ENCODE results near the gene TMEM179.
"Not testable (repeated sequence)": the region's sequence is repeated elsewhere in the genome, so short reads cannot be mapped to it uniquely, and the experiment has no call there.

The TMEM179 gene

GRCh38 chr14:104636846-104637545, 32.4 kb upstream of the TMEM179 start:
- DNase-seq, result not testable (repeated sequence)

- no peak for DNase-seq
Measured at GRCh38 chr14:104636131-104636530, 31.6 kb upstream of the TMEM179 start.

- DNase-seq, result no peak
Measured at GRCh38 chr14:104635717-104636116, 31.1 kb upstream of the TMEM179 start.

GRCh38 chr14:104634886-104635570, 30.5 kb upstream of the TMEM179 start:
- no peak for DNase-seq

- DNase-seq, result no peak
Measured at GRCh38 chr14:104634138-104634760, 29.7 kb upstream of the TMEM179 start.

- no peak for DNase-seq
Measured at GRCh38 chr14:104633276-104634137, 28.9 kb upstream of the TMEM179 start.

- no peak for DNase-seq
Measured at GRCh38 chr14:104632781-104633180, 28.2 kb upstream of the TMEM179 start.

- no peak for DNase-seq
Measured at GRCh38 chr14:104624939-104625338, 20.4 kb upstream of the TMEM179 start.

GRCh38 chr14:104614126-104614812, 9.7 kb upstream of the TMEM179 start:
- no peak for DNase-seq

GRCh38 chr14:104611881-104612280, 7.3 kb upstream of the TMEM179 start:
- no peak for DNase-seq

- DNase-seq, result no peak
Measured at GRCh38 chr14:104610749-104611310, 6.3 kb upstream of the TMEM179 start.

- no peak for DNase-seq
Measured at GRCh38 chr14:104609666-104610065, 5.1 kb upstream of the TMEM179 start.

GRCh38 chr14:104603711-104604401, 716 bp downstream of the TMEM179 start:
- no peak for DNase-seq

- DNase-seq, result no peak
Measured at GRCh38 chr14:104602933-104603325, 1.6 kb downstream of the TMEM179 start.

GRCh38 chr14:104602315-104602932, 2.1 kb downstream of the TMEM179 start:
- no peak for DNase-seq

GRCh38 chr14:104601786-104602185, 2.8 kb downstream of the TMEM179 start:
- DNase-seq, result no peak

GRCh38 chr14:104600805-104601204, 3.8 kb downstream of the TMEM179 start:
- DNase-seq, result no peak

GRCh38 chr14:104600141-104600643, 4.4 kb downstream of the TMEM179 start:
- no peak for DNase-seq

- DNase-seq, result no peak
Measured at GRCh38 chr14:104599446-104599845, 5.1 kb downstream of the TMEM179 start.

- no peak for DNase-seq
Measured at GRCh38 chr14:104598910-104599273, 5.7 kb downstream of the TMEM179 start.
